Trophoblast cell (in vitro differentiated cells and primary cell): Measurements from ENCODE around the gene RIMS3.
A peak's percentile ranks its signal among the peaks of the same experiment; 100 is the strongest.

Source experiments
- DNase-seq, 2 donors: peaks; one replicate each; pipeline ENCODE4 v3.0.0-alpha.2; 2016
- H2AFZ ChIP-seq: 2 replicates; pipeline ENCODE4 v1.6.1; 2013; ENCODE audit warnings: low read length, moderate library complexity, mild to moderate bottlenecking; ENCODE audit not compliant: insufficient read depth, poor library complexity
- H2AK5ac ChIP-seq: 2 replicates; pipeline ENCODE4 v1.6.1; 2013; ENCODE audit warnings: mild to moderate bottlenecking, low read length
- H2BK120ac ChIP-seq: 2 replicates; pipeline ENCODE4 v1.6.1; 2013; ENCODE audit warnings: low read length, mild to moderate bottlenecking, moderate library complexity; ENCODE audit not compliant: insufficient read depth, poor library complexity
- H2BK12ac ChIP-seq: 2 replicates; pipeline ENCODE4 v1.6.1; 2013; ENCODE audit warnings: mild to moderate bottlenecking, low read length, moderate library complexity
- H2BK5ac ChIP-seq: 2 replicates; pipeline ENCODE4 v1.6.1; 2013; ENCODE audit warnings: low read length, low read depth, moderate library complexity, mild to moderate bottlenecking; ENCODE audit not compliant: poor library complexity
- H3K14ac ChIP-seq: 2 replicates; pipeline ENCODE4 v1.6.1; 2013; ENCODE audit warnings: mild to moderate bottlenecking, low read length
- H3K18ac ChIP-seq: 2 replicates; pipeline ENCODE4 v1.6.1; 2013; ENCODE audit warnings: mild to moderate bottlenecking, low read length
- H3K23ac ChIP-seq: 2 replicates; pipeline ENCODE4 v1.6.1; 2013; ENCODE audit warnings: low read length
- H3K27ac ChIP-seq: 2 replicates; pipeline ENCODE4 v1.5.1; 2013; ENCODE audit warnings: low read depth, mild to moderate bottlenecking, inconsistent platforms, low read length, moderate library complexity
- H3K27me3 ChIP-seq: 2 replicates; pipeline ENCODE4 v1.6.1; 2013; ENCODE audit warnings: inconsistent platforms, mild to moderate bottlenecking, low read length, moderate library complexity; ENCODE audit not compliant: insufficient read depth
- H3K36me3 ChIP-seq, 2 experiments: 1 replicate in 1 of 2; 2 replicates in 1 of 2; pipeline ENCODE4 v1.6.1; 2013; ENCODE audit warnings: low read length in 2 of 2, mild to moderate bottlenecking in 2 of 2, moderate library complexity in 1 of 2; ENCODE audit not compliant: insufficient read depth in 2 of 2, control insufficient read depth in 1 of 2
- H3K4ac ChIP-seq: 2 replicates; pipeline ENCODE4 v1.6.1; 2013; ENCODE audit warnings: low read depth, mild to moderate bottlenecking, low read length, moderate library complexity
- H3K4me1 ChIP-seq, 2 experiments: 1 replicate in 1 of 2; 2 replicates in 1 of 2; pipeline ENCODE4 v1.6.1; 2013; ENCODE audit warnings: low read length in 2 of 2, mild to moderate bottlenecking in 2 of 2, moderate library complexity in 1 of 2; ENCODE audit not compliant: insufficient read depth in 2 of 2, control insufficient read depth in 1 of 2
- H3K4me2 ChIP-seq: 2 replicates; pipeline ENCODE4 v1.6.1; 2013; ENCODE audit warnings: inconsistent platforms, mild to moderate bottlenecking, low read length, moderate library complexity
- H3K4me3 ChIP-seq: 2 replicates; pipeline ENCODE4 v1.5.1; 2013; ENCODE audit warnings: mild to moderate bottlenecking, low read depth, low read length, inconsistent platforms
- H3K79me1 ChIP-seq: one replicate; pipeline ENCODE4 v1.6.1; 2013; ENCODE audit warnings: low read length
- H3K79me2 ChIP-seq: 2 replicates; pipeline ENCODE4 v1.6.1; 2013; ENCODE audit warnings: low read length, mild to moderate bottlenecking; ENCODE audit not compliant: control insufficient read depth, insufficient read depth, poor library complexity
- H3K9ac ChIP-seq: 2 replicates; pipeline ENCODE4 v1.6.1; 2013; ENCODE audit warnings: mild to moderate bottlenecking, low read length
- H3K9me3 ChIP-seq: 2 replicates; pipeline ENCODE4 v1.6.1; 2013; ENCODE audit warnings: low read depth, mild to moderate bottlenecking, control low read depth, inconsistent platforms, low read length; ENCODE audit not compliant: insufficient read depth
- H4K12ac ChIP-seq: 2 replicates; pipeline ENCODE4 v1.6.1; 2013; ENCODE audit warnings: low read depth, mild to moderate bottlenecking, low read length, moderate library complexity
- H4K8ac ChIP-seq: 2 replicates; pipeline ENCODE4 v1.6.1; 2013; ENCODE audit warnings: low read depth, mild to moderate bottlenecking, low read length, moderate library complexity
- H4K91ac ChIP-seq: one replicate; pipeline ENCODE4 v1.6.1; 2013; ENCODE audit warnings: low read depth, mild to moderate bottlenecking, low read length, moderate library complexity
- WGBS: extraction: QIAGEN DNeasy Blood & Tissue Kit; methylation state at CpG from one replicate; pipeline ENCODE4 v1.1.7; 2013; ENCODE audit warnings: missing lambda C conversion rate; ENCODE audit not compliant: insufficient read length, insufficient coverage; ENCODE audit errors: extremely low coverage; 5-methylcytosine and 5-hydroxymethylcytosine counted together

The RIMS3 gene

GRCh38 chr1:40627987-40628902 is 37.2 kb downstream of the RIMS3 start:
- WGBS = no CpG with 5 or more reads among the region's 9 CpGs
- H3K14ac ChIP-seq = no peak overlapping the region
- no peak overlapping the region for H3K27ac ChIP-seq

GRCh38 chr1:40626383-40626770 is 39.1 kb downstream of the RIMS3 start:
- Histone ChIP-seq H2BK12ac (no peak overlapping the region), H2AFZ (no peak overlapping the region), H3K79me2 (no peaks in the 10 kb centered on the region), H3K79me1 (no peaks in the 10 kb centered on the region), H3K9me3 (no peaks in the 10 kb centered on the region), H2AK5ac (no peak overlapping the region), H2BK120ac (no peak overlapping the region), H3K9ac (no peak overlapping the region), H3K4me2 (no peak overlapping the region), H2BK5ac (no peak overlapping the region), H3K23ac (no peak overlapping the region), H3K36me3 (no peaks in the 10 kb centered on the region), H4K91ac (no peak overlapping the region), H3K4me3 (no peak overlapping the region), H4K12ac (no peak overlapping the region), H3K4me1 (peaks cover 0 to 2% of the 10 kb centered on the region in 2 experiments), H4K8ac (no peak overlapping the region), H3K27me3 (no peaks in the 10 kb centered on the region), H3K4ac (no peak overlapping the region), H3K14ac (no peak overlapping the region), H3K18ac (no peak overlapping the region), H3K27ac (no peak overlapping the region)
- no CpG with 5 or more reads among the region's 10 CpGs for WGBS
- DNase-seq = no peak

More at GRCh38 chr1:40627987-40628902, 37.2 kb downstream of the RIMS3 start:
- Histone ChIP-seq H2BK5ac (no peak overlapping the region), H3K4me1 (peaks cover 0 to 2% of the 10 kb centered on the region in 2 experiments), H2BK120ac (no peak overlapping the region), H3K9me3 (no peaks in the 10 kb centered on the region), H4K12ac (no peak overlapping the region), H4K8ac (no peak overlapping the region), H3K18ac (no peak overlapping the region), H3K27me3 (no peaks in the 10 kb centered on the region), H2AFZ (no peak overlapping the region), H3K9ac (no peak overlapping the region), H3K4me2 (no peak overlapping the region), H3K79me2 (no peaks in the 10 kb centered on the region), H3K79me1 (no peaks in the 10 kb centered on the region), H4K91ac (no peak overlapping the region), H2AK5ac (no peak overlapping the region), H3K36me3 (no peaks in the 10 kb centered on the region), H2BK12ac (no peak overlapping the region), H3K23ac (no peak overlapping the region), H3K4ac (no peak overlapping the region), H3K4me3 (no peak overlapping the region)
- DNase-seq = peak in 1 of 2 donors; percentile 13

- Histone ChIP-seq H3K4ac (no peak overlapping the region), H3K27me3 (no peaks in the 10 kb centered on the region), H3K9me3 (no peaks in the 10 kb centered on the region), H3K23ac (no peak overlapping the region), H3K79me1 (no peaks in the 10 kb centered on the region), H2AK5ac (no peak overlapping the region), H3K4me1 (peaks cover 0 to 2% of the 10 kb centered on the region in 2 experiments), H3K36me3 (no peaks in the 10 kb centered on the region), H2BK12ac (no peak overlapping the region), H2AFZ (no peak overlapping the region), H4K12ac (no peak overlapping the region), H3K4me3 (no peak overlapping the region), H4K8ac (no peak overlapping the region), H2BK120ac (no peak overlapping the region), H3K79me2 (no peaks in the 10 kb centered on the region), H3K14ac (no peak overlapping the region), H3K4me2 (no peak overlapping the region), H3K18ac (no peak overlapping the region), H4K91ac (no peak overlapping the region), H2BK5ac (no peak overlapping the region), H3K9ac (no peak overlapping the region), H3K27ac (no peak overlapping the region)
- no CpG with 5 or more reads among the region's 18 CpGs for WGBS
- DNase-seq = peak in 1 of 2 donors; percentile 28
These were observed 39.8 kb downstream of the RIMS3 start for GRCh38 chr1:40625476-40626382.

- no peak overlapping the region for H3K4ac ChIP-seq
- H3K27me3 ChIP-seq = no peaks in the 10 kb centered on the region
- no peak overlapping the region for H2AFZ ChIP-seq
- H4K12ac ChIP-seq = no peak overlapping the region
- no peak overlapping the region for H3K18ac ChIP-seq
- H3K27ac ChIP-seq = no peak overlapping the region
- H3K9me3 ChIP-seq = no peaks in the 10 kb centered on the region
- no peak overlapping the region for H3K23ac ChIP-seq
- no peaks in the 10 kb centered on the region for H3K36me3 ChIP-seq
- no peak overlapping the region for H2BK12ac ChIP-seq
- H3K79me2 ChIP-seq = no peaks in the 10 kb centered on the region
- H3K14ac ChIP-seq = no peak overlapping the region
- H4K8ac ChIP-seq = no peak overlapping the region
- no CpG with 5 or more reads among the region's 4 CpGs for WGBS
- H3K4me3 ChIP-seq = no peak overlapping the region
- no peak overlapping the region for H4K91ac ChIP-seq
- H2AK5ac ChIP-seq = no peak overlapping the region
- no peak overlapping the region for H2BK120ac ChIP-seq
- peaks cover 0 to 2% of the 10 kb centered on the region in 2 experiments for H3K4me1 ChIP-seq
- no peaks in the 10 kb centered on the region for H3K79me1 ChIP-seq
- no peak for DNase-seq
- no peak overlapping the region for H2BK5ac ChIP-seq
- no peak overlapping the region for H3K4me2 ChIP-seq
- no peak overlapping the region for H3K9ac ChIP-seq
These were observed 40.4 kb downstream of the RIMS3 start for GRCh38 chr1:40625076-40625475.
